HAP-1 (cell line): ENCODE data around the gene EVX1.

Experiments
- DNase-seq, 2 experiments: peaks; one replicate each; pipeline ENCODE4 v3.0.0-alpha.2; 2016 to 2020; ENCODE audit warnings: low spot score in 2 of 2
- H3K27me3 ChIP-seq: fragments of 250-450 bp; sonication (Bioruptor Pico); 2 replicates; pipeline ENCODE4 v1.5.1; 2020; ENCODE audit warnings: low read depth, mild to moderate bottlenecking, moderate library complexity
- H3K36me3 ChIP-seq: fragments of 250-450 bp; sonication (Bioruptor Pico); replicated peaks from 2 replicates; pipeline ENCODE4 v1.5.1; 2020; ENCODE audit warnings: mild to moderate bottlenecking
- H3K4me1 ChIP-seq: fragments of 250-450 bp; sonication (Bioruptor Pico); 2 replicates; pipeline ENCODE4 v1.5.1; 2020; ENCODE audit warnings: mild to moderate bottlenecking
- H3K4me3 ChIP-seq: fragments of 250-450 bp; sonication (Bioruptor Pico); 2 replicates; pipeline ENCODE4 v1.5.1; 2020; ENCODE audit warnings: mild to moderate bottlenecking, moderate library complexity
- H3K9me3 ChIP-seq: fragments of 250-450 bp; sonication (Bioruptor Pico); 2 replicates; pipeline ENCODE4 v1.5.1; 2020; ENCODE audit warnings: mild to moderate bottlenecking, moderate library complexity
- in situ Hi-C: fragments of 300-500 bp; cut with MboI; formaldehyde crosslinking; loops from 3 replicates; pipeline ENCODE4 v1.14.3; 2020; ENCODE audit warnings: low sequenced_read_pairs, inconsistent platforms, mixed read lengths

Gene EVX1

GRCh38 chr7:27224983-27225934 lies 17.3 kb upstream of the EVX1 start:
- Histone ChIP-seq H3K9me3 (no peaks in the 10 kb centered on the region), H3K4me3 (no peak overlapping the region), H3K4me1 (peaks cover 37% of the 10 kb centered on the region), H3K27me3 (no peaks in the 10 kb centered on the region), H3K36me3 (no peaks in the 10 kb centered on the region)
- in situ Hi-C loops, result no loop called here
- DNase-seq, result peak in 1 of 2 experiments; percentile 11

- no peaks in the 10 kb centered on the region for H3K27me3 ChIP-seq
- peaks cover 7% of the 10 kb centered on the region for H3K4me1 ChIP-seq
- no peaks in the 10 kb centered on the region for H3K36me3 ChIP-seq
- no peaks in the 10 kb centered on the region for H3K9me3 ChIP-seq
- DNase-seq, result no peak
- no peak overlapping the region for H3K4me3 ChIP-seq
- in situ Hi-C loops, result no loop called here
Measured at GRCh38 chr7:27229448-27229847, 13.2 kb upstream of the EVX1 start.

DNA sequence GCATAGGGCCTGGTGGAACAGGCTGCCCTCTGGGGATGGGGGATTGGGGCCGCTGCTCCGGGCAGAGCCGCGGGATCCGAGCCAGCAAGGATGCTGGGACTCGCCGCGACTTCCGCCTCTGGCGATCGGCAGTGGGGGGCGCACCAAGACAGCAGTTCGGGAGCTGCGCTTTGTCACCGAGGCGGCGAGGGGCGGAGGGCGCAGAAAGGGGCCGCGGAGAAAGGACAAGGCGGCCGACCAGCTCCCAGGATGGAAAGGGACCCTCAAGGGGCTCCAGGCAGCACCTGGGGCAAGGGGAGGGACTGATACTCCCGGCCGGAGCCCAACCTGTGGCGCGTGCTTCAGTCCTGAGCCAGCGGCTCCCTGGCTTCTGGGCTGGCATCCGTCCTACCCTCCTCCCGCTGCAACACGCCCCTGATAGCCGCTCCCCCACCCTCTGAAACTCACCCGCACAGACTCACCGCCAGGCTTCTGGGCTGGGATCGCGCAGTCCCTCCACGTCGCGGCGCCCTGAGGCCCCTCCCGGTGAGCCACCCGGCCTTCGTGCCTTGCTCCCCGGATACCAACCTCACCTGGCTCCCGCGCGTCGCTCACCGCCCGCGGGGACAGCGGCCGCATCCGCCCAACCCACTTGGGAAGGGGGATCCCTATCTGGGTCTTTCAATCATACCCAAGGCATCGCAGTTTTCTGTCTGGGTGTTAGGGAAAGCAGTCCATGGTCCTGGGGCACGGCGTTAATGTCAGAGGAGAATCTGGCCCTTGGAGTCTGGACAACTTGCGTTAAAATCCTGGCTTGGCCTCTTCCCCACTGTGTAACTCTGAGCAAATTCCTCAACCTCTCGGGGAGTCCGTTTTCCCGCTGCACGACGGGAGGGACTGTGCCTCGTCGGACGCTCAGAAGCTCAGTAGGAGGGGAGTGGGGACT lies 7.0 kb upstream of the EVX1 start:
- in situ Hi-C loops, result no loop called here
- Histone ChIP-seq H3K4me1 (peaks cover 15% of the 10 kb centered on the region), H3K27me3 (no peaks in the 10 kb centered on the region), H3K36me3 (no peaks in the 10 kb centered on the region), H3K9me3 (no peaks in the 10 kb centered on the region), H3K4me3 (peak overlapping the region; percentile 39)
- DNase-seq, result peak; percentile 77 to 92

- Histone ChIP-seq H3K27me3 (no peaks in the 10 kb centered on the region; the same call in 1 of the 2 replicates), H3K36me3 (no peaks in the 10 kb centered on the region), H3K9me3 (no peaks in the 10 kb centered on the region), H3K4me1 (peaks cover 27% of the 10 kb centered on the region), H3K4me3 (no peak overlapping the region)
- DNase-seq, result no peak
- in situ Hi-C loops, result no loop called here
Measured at GRCh38 chr7:27237735-27238334, 4.8 kb upstream of the EVX1 start.

DNA sequence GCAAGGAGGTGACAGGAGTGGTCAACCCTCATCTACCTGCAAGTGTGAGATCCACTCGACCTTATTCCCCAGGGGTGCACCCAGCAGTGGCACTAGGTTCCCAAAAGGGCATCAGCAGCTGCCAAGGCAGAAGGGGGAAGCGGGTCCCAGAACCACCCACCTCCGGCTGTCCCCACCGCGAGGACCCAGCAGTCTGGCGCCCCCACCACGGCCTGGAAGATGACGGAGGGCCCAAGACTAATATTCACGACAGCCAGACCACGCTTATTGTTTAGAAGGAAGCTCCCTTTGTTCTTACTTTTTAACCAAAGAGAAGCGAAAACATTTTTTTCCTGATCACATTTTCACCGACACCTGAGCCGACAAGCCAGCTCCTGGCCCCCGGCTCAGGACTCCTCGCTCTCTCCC lies 3.6 kb upstream of the EVX1 start:
- no peak for DNase-seq
- Histone ChIP-seq H3K27me3 (no peaks in the 10 kb centered on the region; the same call in 1 of the 2 replicates), H3K36me3 (no peaks in the 10 kb centered on the region), H3K9me3 (no peaks in the 10 kb centered on the region), H3K4me1 (peaks cover 30% of the 10 kb centered on the region), H3K4me3 (no peak overlapping the region)
- in situ Hi-C loops, result no loop called here

DNA sequence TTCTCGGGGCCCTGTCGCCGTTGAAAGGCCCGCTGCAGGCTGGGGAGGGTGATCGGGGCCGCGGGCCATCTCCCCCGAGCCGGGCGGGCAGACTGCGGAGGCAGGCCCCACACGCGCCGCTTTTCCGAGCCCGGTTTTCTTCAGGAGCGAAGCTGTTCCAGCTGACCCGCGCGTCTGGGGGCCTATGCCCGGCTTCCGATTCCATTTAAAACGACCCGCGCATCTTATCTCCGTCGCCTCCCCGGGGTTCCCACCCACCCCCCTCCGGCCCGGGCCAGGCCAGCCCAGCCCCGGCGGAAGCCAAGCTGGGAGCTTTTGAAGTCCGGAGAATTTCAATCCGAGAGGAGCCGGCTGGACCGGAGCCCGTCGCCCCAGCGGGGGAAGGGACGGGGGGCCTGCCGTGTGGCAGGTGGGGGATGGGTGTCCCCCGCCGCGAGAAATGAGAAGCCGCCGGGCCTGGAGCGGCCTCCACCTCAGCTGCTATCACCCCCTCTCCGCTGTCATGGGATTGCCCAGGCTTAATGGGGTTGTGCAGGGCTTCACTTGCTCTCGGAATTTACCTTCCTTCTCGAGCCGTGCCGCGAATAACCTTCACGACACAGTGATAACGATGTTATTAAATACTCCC lies 3.1 kb upstream of the EVX1 start:
- DNase-seq, result no peak
- H3K4me3 ChIP-seq, result no peak overlapping the region
- no peaks in the 10 kb centered on the region for H3K36me3 ChIP-seq
- no peaks in the 10 kb centered on the region for H3K9me3 ChIP-seq
- in situ Hi-C loops, result no loop called here
- no peaks in the 10 kb centered on the region; the same call in 1 of the 2 replicates for H3K27me3 ChIP-seq
- H3K4me1 ChIP-seq, result peaks cover 30% of the 10 kb centered on the region

DNA sequence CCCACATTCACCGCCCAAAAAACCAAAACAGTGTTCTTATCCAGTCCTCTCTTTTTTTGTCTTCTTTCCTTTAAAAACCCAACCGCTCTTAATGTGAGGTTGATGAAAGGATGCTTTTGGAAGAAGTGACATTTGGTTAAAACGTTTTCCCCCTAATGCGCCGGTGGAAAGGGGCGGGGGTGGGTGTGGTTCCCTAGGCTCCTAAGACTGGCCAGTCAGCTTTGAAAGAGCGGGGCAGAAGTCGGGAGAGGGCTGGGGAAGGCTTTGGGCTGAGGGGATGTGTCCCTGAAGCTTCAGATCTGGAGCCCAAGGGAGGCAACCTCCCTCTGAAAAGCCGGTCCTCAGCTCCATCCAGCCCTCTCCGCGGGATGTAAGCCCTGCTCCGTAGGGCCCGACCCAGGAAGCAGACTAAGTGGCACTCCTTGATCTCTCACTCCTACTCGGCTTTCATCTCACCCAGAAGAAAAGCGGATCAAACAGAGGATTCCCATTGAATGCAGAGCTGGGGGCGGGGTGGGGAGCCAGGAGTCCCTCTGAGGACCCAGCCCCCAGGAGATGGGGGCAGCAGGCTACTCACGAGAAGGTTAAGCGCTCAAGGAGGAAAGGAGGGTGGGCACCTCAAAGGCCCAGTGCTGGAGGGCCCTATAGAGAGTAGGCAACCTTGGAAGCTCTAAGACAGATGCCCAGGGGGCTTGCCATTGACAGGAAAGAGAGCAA lies 2.4 kb upstream of the EVX1 start:
- H3K27me3 ChIP-seq, result no peaks in the 10 kb centered on the region; the same call in 1 of the 2 replicates
- peaks cover 28% of the 10 kb centered on the region for H3K4me1 ChIP-seq
- in situ Hi-C loops, result no loop called here
- no peak overlapping the region for H3K4me3 ChIP-seq
- DNase-seq, result no peak
- no peaks in the 10 kb centered on the region for H3K36me3 ChIP-seq
- no peaks in the 10 kb centered on the region for H3K9me3 ChIP-seq

DNA sequence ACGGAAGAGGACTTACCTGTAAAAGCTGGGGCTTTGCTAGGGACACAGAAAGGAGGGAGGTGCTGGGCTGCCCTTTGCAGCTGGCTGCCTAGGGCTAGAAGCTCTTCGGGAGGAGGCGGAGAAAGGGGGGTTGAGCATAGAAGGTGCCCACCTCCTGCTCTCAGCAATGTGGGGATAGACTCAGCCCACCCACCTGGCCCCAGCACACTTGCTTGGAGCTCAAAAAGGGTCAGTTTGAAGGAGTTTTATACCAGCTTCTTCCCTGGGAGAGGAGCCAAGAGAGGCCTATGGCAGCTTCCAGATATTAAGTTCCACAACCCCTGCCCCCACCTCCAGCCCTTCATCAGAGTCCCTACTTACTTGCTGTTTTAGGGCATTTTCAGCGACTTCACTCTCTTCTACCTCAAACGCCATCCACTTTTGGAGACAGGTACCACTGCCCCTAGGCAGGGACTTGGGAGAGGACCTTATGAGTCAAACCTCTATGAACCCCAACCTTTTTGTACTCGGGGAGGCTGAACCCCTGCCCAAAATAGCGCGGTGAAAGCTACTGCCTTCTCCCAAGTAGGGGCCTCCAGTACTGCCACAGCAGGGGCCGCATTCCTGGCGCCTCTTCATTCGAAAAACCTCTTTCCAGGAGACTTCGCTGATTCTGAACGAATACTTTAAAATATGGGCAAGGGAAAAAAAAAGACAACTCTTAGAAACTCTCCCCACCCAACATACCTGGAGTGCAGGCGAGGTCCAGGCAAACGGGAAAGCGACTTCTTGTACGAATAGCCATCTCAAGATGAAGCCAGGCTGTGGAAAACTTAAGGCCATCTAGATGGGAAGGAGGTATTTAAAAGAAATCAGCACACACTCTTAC lies 1.2 kb upstream of the EVX1 start:
- Histone ChIP-seq H3K36me3 (no peaks in the 10 kb centered on the region), H3K27me3 (no peaks in the 10 kb centered on the region; the same call in 1 of the 2 replicates), H3K9me3 (no peaks in the 10 kb centered on the region), H3K4me3 (no peak overlapping the region), H3K4me1 (peaks cover 20% of the 10 kb centered on the region)
- in situ Hi-C loops, result no loop called here
- DNase-seq, result no peak

DNA sequence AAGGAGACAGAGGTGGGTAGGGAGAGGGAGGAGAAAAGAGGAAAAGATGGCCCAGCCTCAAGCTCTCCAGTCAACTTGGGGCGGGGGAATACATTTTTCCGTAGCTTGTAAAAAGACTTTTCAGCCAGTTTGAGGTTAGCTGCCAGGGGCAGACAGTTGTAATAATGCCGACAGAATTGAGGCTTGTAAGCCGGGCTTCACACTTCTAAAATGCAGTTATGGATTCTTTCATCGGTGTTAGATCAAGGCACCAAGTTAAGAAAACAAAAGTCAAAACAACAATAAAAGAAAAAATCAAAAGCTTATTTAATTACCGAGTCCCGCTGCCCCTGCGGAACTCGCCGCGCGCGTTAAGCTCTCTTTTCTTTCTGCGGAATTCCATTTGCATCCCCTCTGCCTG lies 448 bp upstream of the EVX1 start:
- DNase-seq, result peak in 1 of 2 experiments; percentile 40
- Histone ChIP-seq H3K4me1 (peaks cover 15% of the 10 kb centered on the region), H3K4me3 (peak overlapping the region; percentile 31), H3K27me3 (no peaks in the 10 kb centered on the region; the same call in 1 of the 2 replicates), H3K9me3 (no peaks in the 10 kb centered on the region), H3K36me3 (no peaks in the 10 kb centered on the region)
- in situ Hi-C loops, result no loop called here

GRCh38 chr7:27243340-27244163 lies 950 bp downstream of the EVX1 start:
- no peaks in the 10 kb centered on the region; the same call in 1 of the 2 replicates for H3K27me3 ChIP-seq
- H3K4me1 ChIP-seq, result peaks cover 15% of the 10 kb centered on the region
- no peaks in the 10 kb centered on the region for H3K9me3 ChIP-seq
- H3K4me3 ChIP-seq, result peak overlapping the region; percentile 31; the same call in 1 of the 2 replicates
- no peaks in the 10 kb centered on the region for H3K36me3 ChIP-seq
- DNase-seq, result no peak
- in situ Hi-C loops, result no loop called here

- H3K4me3 ChIP-seq, result no peak overlapping the region
- peaks cover 15% of the 10 kb centered on the region for H3K4me1 ChIP-seq
- no peak for DNase-seq
- no peaks in the 10 kb centered on the region for H3K9me3 ChIP-seq
- no peaks in the 10 kb centered on the region for H3K36me3 ChIP-seq
- in situ Hi-C loops, result no loop called here
- H3K27me3 ChIP-seq, result no peaks in the 10 kb centered on the region; the same call in 1 of the 2 replicates
Measured at GRCh38 chr7:27244488-27245123, 2.0 kb downstream of the EVX1 start.
